Measurements from ENCODE around the gene PCGF2. TPM values are rescaled to one million over a fixed set of nuclear protein-coding genes. Genes with fewer than 3 reads are reported as not detected.

The PCGF2 gene
- total RNA-seq, 1 donor from 2014 or later, result 56.1 TPM

DNA sequence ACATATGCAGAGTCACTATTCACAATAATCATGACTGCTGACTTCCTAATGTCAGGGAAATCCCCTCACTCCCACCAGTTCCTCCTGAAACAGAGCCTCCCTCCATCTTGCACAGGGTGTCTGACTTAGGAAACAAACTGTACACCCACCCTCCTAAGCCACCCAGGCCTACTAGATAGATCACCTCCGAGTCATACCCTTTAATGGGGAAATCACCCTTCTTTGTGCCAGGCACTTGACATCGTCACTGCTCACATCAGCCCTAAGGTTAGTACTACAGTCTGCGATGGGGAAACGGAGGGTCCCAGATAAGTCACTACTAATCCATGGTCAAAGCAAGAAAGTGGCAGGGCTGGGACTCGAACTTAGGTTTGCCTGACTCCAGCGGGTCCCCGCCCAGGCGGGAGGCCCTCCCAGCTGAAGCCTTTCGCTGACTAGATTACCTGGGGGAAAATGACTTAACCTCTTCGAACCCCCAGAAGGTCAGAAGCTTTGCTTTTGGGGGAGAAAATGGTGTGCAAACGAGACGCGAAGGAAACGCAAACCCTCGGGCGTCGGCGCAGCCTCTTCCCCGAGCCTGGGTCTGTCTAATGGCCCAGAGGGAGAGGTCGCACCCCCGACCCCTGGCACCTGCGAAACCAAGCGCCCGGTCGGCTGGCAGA, 46.5 kb downstream of the PCGF2 start:
- no peaks in the 10 kb centered on the region for H3K36me3 Mint-ChIP-seq (ENCODE audit: low read depth)
- peak overlapping the region; percentile 71 for H3K4me3 Mint-ChIP-seq (ENCODE audit: unreplicated experiment)
- H3K9me3 Mint-ChIP-seq (ENCODE audit: low read depth), result no peaks in the 10 kb centered on the region
- DNase-seq (ENCODE audit: low spot score), result no peak
- TF ChIP-seq CTCF (IDR thresholded peaks at IDR 0.05), result no peak
- H3K27me3 Mint-ChIP-seq (ENCODE audit: low read depth), result peaks cover 6% of the 10 kb centered on the region
- peak overlapping the region; percentile 14 for H3K27ac Mint-ChIP-seq (ENCODE audit: unreplicated experiment)
- H3K4me1 Mint-ChIP-seq (ENCODE audit: low read depth), result peaks cover 46% of the 10 kb centered on the region

DNA sequence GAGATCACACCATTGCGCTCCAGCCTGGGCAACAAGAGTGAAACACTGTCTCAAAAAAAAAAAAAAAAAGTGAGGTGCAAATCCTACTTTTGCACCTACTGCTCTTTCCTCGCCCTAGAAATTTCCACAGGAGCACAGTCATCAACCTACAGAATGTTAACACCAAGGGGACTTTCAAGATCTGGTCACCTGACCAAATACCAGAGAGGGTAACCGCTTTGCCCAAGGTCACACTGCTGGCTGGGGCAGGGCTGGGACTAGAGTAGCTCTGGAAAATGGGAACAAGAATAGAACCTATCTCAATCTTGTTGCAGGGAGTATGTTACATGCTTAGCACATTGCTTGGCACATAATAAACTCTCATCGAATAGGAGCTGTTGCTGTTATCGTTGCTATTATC, 49.4 kb downstream of the PCGF2 start:
- Mint-ChIP-seq H3K9me3 (ENCODE audit: low read depth) (no peaks in the 10 kb centered on the region), H3K36me3 (ENCODE audit: low read depth) (no peaks in the 10 kb centered on the region), H3K4me3 (ENCODE audit: unreplicated experiment) (no peak overlapping the region), H3K27me3 (ENCODE audit: low read depth) (peaks cover 7% of the 10 kb centered on the region), H3K4me1 (ENCODE audit: low read depth) (peaks cover 29% of the 10 kb centered on the region), H3K27ac (ENCODE audit: unreplicated experiment) (no peak overlapping the region)
- no peak for DNase-seq (ENCODE audit: low spot score)
- TF ChIP-seq CTCF (IDR thresholded peaks at IDR 0.05), result no peak

- TF ChIP-seq CTCF (IDR thresholded peaks at IDR 0.05), result no peak
- Mint-ChIP-seq H3K27ac (ENCODE audit: unreplicated experiment) (no peak overlapping the region), H3K27me3 (ENCODE audit: low read depth) (peaks cover 7% of the 10 kb centered on the region)
These were observed 50.9 kb downstream of the PCGF2 start for GRCh38 chr17:38697061-38697820.

GRCh38 chr17:38693700-38694329, 54.3 kb downstream of the PCGF2 start:
- TF ChIP-seq CTCF (IDR thresholded peaks at IDR 0.05), result no peak
- H3K9me3 Mint-ChIP-seq (ENCODE audit: low read depth), result no peaks in the 10 kb centered on the region
- peaks cover 7% of the 10 kb centered on the region for H3K27me3 Mint-ChIP-seq (ENCODE audit: low read depth)
- H3K4me1 Mint-ChIP-seq (ENCODE audit: low read depth), result no peaks in the 10 kb centered on the region
- H3K4me3 Mint-ChIP-seq (ENCODE audit: unreplicated experiment), result no peak overlapping the region
- no peak for DNase-seq (ENCODE audit: low spot score)
- no peak overlapping the region for H3K27ac Mint-ChIP-seq (ENCODE audit: unreplicated experiment)
- no peaks in the 10 kb centered on the region for H3K36me3 Mint-ChIP-seq (ENCODE audit: low read depth)

More at GRCh38 chr17:38697061-38697820, 50.9 kb downstream of the PCGF2 start:
- no peak overlapping the region for H3K4me3 Mint-ChIP-seq (ENCODE audit: unreplicated experiment)
- no peaks in the 10 kb centered on the region for H3K9me3 Mint-ChIP-seq (ENCODE audit: low read depth)
- no peaks in the 10 kb centered on the region for H3K36me3 Mint-ChIP-seq (ENCODE audit: low read depth)
- H3K4me1 Mint-ChIP-seq (ENCODE audit: low read depth), result peaks cover 15% of the 10 kb centered on the region
- DNase-seq (ENCODE audit: low spot score), result no peak

DNA sequence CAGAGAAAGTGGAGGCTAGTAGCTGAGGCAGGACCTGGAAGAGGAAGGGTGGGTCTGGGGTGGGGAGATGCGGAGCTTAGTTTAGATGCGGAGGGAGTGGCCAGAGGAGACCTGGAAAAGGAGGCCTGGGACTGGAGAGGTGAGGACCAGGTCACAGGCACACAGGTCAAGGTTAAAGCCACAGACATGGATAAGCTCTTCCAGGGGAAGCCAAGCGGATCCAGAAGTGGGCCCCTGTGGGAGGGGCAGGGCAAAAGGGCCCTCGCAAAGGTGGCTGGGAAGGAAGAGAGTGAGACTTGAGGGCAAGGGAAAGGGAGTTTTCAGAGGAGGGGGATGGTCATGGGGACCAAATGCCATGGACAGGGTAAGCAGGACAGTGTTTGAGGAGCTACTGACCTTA, 57.0 kb downstream of the PCGF2 start:
- H3K27me3 Mint-ChIP-seq (ENCODE audit: low read depth), result no peaks in the 10 kb centered on the region
- H3K4me3 Mint-ChIP-seq (ENCODE audit: unreplicated experiment), result no peak overlapping the region
- DNase-seq (ENCODE audit: low spot score), result no peak
- no peaks in the 10 kb centered on the region for H3K36me3 Mint-ChIP-seq (ENCODE audit: low read depth)
- no peak for TF ChIP-seq CTCF (IDR thresholded peaks at IDR 0.05)
- H3K4me1 Mint-ChIP-seq (ENCODE audit: low read depth), result no peaks in the 10 kb centered on the region
- no peak overlapping the region for H3K27ac Mint-ChIP-seq (ENCODE audit: unreplicated experiment)
- H3K9me3 Mint-ChIP-seq (ENCODE audit: low read depth), result no peaks in the 10 kb centered on the region

All from chondrocyte (in vitro differentiated cells).